Measurements from ENCODE around the gene DENND4B.
A peak's percentile ranks its signal among the peaks of the same experiment; 100 is the strongest.

Gene DENND4B

DNA sequence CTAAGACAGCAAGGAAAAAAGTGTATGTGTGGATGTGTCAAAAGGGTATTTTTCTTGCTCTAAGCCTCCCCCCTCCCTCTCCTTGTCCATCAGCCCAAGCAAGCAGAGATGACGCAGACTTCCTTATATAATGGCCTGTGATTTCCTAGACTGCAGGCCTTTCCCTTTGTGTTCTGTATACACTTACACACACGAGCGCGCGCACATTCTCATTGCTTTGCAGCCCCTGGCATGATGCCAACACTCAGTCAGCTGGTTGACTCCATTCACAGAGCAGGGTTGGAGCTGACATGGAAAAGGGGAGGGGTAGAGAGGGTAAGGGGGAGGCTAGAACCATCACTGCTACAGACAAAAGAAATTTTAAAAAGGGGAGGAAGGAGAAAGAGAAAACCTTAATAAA lies 65.6 kb downstream of the DENND4B start:
- DNase-seq = peak in 1 of 2 experiments; percentile 65

DNA sequence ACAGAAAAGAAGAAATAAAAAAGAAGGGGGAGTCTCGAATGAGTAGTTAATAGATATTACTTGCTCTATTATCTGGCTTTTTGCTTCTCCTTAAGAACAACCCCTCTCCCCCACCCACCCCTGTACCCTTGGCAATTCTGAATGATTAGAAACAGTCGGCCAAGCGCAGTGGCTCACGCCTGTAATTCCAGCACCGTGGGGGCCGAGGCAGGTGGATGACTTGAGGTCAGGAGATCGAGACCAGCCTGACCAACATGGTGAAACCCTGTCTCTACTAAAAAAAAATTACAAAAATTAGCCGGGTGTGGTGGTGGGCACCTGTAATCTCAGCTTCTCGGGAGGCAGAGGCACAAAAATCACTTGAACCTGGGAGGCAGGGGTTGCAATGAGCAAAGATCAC lies 66.5 kb downstream of the DENND4B start:
- no peak for DNase-seq

Data from cerebellar nuclear complex (tissue), 1 donor.